Tongue (tissue), 2 donors: Measurements from ENCODE around the gene ATP8B1. TPM values are rescaled to one million over a fixed set of nuclear protein-coding genes. Genes with fewer than 3 reads are reported as not detected.
"Not testable (repeated sequence)": the region's sequence is repeated elsewhere in the genome, so short reads cannot be mapped to it uniquely, and the experiment has no call there.

ENCODE experiments used
- DNase-seq: peaks from one replicate; pipeline ENCODE4 v3.0.0-alpha.2; 2015
- total RNA-seq: library from RNA; depleted of rRNA; stranded (reverse); fragments of >200 nt; gene quantifications from one replicate; pipeline ENCODE4 v1.2.3, GENCODE V29; 2014

The ATP8B1 gene
- total RNA-seq, result 16.6 TPM

DNA sequence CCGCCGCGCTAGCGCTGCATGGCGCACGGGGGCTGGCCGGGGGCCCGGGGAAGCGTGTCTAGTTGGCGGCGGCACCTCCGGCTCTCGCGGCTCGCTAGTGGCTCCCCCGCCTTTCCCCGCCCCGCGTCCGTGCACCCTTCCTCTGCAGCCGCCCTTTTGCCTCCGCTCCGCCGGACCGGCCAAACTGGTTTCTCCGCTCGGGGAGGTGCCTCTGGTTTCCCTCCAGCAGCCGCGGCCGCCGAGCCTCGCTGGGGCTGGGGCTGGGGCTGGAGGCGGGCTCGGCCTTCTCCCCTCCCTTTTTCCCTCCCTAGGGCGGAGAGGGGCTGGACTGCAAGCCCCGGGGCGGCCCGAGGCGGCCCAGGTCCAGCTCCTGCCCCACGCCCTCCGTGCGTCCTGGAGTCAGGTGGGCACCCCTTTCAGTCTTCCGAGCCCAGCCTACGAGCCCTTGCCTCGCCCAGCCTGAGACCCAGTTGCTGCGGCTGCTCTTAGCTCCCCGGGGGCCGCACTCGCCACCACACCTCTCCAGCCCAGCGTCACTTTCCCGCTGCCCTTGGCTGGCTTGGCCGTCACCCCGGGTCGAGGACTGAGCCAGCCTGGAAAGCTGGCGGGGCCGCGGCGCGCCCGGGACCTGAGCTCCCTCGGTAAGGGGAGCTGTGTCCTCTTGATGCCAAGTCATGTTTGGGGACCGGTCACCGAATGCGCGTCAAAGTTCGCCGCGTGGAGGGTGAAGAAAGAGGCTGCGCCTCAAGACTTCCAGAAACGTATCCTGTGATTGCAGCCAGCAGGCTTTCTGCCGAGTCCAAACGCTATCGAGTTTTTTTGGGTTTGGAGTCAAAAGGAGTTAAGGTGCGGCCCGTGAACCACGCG, at the start of gene ATP8B1:
Gene ATP8B1, minus strand, starts transcription at position 213 of the 867 bp plus-strand sequence. CDS start 71,508 bp downstream, outside the sequence.
- DNase-seq, result peak; percentile 71

DNA sequence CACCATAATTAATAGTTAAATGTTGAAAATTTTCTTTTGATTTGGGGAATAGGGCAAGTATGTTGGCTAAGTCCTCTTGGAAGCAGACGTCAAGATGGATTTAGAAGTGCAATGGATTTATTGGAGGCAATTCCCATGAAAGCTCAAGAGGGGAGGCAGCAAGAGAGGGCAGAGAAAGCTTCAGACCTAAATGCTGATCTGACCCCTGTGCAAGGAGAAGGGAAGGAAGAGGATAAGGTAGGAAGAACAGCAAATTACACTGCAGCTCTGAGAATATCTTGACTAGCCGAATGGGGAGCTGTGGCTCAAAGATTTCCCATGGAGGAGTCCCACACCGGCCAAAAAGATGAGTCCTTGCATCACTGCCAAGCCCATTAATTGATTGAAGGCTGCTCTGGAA, 46.9 kb upstream of the ATP8B1 start:
- no peak for DNase-seq

DNA sequence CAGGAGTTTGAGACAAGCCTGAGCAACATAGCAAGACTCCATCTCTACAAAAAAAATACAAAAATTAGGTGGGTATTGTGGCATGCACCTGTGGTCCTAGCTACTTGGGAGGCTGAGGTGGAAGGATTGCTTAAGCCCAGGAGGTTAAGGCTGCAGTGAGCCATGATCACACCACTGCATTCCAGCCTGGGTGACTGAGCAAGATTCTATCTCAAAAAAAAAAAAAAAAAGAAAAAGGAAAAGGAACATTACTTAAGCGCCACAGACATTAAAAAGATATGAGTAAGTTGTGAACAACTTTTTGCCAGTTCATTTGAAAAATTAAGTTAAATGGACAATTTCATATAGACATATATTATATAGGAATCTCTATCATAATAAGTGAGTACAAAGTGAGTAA, 45.3 kb upstream of the ATP8B1 start:
- DNase-seq, result not testable (repeated sequence)

DNA sequence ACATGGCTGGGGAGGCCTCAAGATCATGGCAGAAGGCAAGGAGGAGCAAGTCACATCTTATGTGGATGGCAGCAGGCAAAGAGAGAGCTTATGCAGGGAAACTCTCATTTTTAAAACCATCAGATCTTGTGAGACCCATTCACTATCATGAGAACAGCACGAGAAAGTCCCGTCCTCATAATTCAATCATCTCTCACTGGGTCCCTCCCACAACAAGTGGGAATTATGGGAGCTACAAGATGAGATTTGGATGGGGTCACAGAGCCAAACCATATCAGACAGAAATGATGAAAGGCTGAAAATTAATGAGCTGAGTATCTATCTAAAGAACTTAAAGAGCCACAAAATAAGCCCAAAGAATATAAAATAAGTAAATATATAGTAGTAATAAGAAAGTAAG, 44.3 kb upstream of the ATP8B1 start:
- not testable (repeated sequence) for DNase-seq

DNA sequence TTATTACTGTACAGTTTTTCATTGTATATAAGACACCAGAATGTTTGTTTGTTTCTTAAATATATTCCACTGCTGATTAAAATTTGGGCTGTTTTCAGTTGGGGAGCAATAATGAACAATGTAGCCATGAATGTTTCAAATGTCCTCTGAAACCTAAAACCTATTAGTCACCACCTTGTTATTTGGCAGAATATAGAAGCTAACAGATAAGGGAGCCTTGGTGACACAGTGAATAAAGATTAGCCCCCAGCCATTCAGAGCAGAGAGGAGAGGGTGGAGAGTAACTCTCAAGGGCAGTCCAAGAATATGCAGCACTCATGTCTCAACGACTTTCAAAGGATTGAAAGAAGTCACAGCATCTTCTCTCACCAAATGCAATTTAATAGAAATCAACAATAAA, 43.1 kb upstream of the ATP8B1 start:
- no peak for DNase-seq

DNA sequence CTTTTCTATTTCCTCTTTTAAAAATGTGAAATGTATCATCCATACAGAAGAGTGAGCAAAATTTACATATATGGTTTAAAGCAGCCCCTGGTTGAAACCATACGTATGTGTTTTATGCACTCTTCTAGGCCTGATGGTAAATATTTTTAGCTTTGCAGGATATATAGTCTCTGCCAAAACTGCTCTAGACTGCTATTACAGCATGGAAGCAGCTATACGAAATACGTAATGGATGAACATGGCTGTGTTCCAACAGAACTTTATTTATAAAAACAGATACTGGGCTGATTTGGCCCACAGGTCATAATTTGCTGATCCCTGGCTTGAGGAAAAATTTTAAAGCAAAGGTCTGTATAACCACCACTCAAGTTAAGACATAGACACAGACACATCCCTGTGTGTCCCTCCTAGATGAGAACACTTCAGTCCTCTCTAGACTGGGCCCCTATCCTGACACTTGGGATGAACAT, 42.5 kb upstream of the ATP8B1 start:
- DNase-seq, result no peak

DNA sequence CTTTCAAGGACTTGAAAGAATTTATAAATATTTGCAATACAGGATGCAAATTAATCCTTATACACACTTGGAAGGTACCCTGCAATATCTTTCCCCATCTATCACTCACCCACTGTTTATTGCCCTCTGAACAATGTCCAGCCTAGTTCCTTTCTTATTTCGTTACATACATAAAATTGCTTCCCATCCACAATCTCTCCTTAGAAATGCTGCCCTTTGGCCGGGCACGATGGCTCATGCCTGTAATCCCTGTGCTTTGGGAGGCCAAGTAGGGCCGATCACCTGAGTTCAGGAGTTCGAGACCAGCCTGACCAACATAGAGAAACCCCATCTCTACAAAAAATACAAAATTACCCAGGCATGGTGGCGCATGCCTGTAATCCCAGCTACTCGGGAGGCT, 41.2 kb upstream of the ATP8B1 start:
- DNase-seq, result no peak

DNA sequence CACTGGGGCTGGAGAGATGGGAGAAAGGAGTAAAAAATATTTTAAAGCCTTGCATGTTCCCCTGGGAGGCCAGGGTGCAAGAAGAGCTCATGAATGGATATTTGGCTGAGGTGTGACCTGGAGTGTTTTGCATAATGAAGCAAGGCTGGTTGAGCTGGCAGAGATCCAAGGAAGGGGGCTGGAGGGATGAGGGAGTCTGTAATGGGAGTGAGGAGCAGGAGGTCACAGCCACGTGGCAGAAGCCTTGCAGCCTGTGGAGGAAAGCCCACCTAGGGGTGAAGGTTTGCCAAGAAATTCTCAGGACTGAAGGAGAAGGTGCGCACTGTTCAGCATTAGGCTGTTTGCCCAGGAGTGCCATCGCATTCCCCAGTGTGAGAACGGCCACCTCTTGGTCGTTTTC, 40.3 kb upstream of the ATP8B1 start:
- no peak for DNase-seq

DNA sequence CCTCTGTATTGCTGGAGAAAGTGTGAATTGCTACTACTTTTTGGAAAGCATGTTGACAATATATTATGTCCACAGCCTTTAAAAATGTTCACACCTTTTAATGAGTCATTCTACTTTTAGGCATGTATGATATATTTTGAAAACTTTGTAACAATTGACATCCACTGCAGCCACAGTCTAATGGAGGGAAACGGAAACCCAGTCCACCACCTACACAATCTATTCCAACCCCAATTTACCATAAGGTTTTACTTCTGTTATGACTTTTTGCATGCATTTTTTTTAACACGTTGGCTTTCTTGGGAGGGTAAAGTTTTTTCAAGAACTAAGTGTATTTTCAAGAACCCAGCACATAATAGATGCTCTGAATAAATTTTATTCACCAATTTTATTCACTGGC, 38.5 kb upstream of the ATP8B1 start:
- DNase-seq, result no peak

DNA sequence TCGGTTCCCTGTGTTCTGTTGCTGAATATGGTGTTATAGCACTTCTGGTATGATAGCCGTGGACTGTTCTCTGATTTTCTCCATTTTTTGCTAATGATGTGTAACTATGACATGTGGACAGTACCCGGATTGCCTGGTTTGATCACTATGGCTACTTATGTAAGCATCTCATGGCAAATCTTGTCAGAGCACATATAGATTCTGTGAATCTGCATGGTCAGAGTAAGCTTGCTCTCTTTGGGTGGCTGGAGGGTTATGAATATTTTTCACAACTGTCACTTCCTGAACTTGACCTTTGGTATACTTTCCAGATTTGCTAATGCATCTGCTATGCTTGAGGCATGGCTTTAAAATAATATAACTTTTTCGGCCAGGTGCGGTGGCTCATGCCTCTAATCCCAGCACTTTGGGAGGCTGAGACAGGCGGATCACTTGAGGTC, 36.8 kb upstream of the ATP8B1 start:
- DNase-seq, result no peak

DNA sequence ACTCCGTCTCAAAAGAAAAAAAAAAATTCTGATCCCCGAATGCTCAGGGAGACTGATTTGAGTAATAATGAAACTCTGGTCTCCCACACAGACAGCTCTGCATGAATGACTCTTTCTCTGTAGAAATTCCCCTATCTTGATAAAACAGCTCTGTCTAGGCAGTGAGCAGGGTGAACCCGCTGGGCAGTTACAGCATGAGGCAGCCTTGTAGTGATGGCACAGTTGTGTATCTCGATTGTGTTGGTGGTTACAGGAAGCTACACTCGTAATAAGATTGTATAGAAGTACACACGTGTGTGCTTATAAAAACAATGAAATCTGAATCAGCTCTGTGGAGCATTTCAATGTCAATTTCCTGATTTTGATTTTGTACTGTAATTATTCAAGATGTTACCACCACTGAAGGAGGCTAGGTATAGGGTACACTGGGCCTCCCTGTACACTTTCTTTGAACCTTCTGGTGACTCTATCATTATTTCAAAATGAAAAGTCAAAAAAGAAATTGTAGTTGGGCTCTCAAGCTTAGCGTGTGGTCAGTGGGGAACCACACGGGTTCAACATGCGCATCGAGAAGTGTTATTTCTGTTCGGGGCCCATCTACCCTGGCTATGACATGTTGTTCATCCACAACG, 34.9 kb upstream of the ATP8B1 start:
- no peak for DNase-seq

DNA sequence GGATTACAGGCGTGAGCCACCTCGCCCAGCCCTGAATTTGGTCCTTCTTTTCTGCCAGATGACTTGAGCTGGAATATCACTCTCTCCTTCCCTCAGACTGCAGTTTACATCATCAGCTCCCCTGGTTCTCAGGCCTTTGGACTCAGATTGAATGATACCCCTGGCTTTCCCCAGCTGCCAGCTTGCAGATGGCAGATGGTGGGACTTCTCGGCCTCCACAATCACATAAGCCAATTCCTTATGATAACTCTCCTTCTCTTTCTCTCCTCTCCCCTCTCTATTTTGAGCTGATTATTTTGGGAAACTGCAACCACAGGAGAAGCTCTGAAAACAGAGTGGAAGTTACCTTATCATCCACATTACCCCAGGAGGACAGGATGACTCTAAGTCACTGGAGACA, 33.4 kb upstream of the ATP8B1 start:
- peak; percentile 15 for DNase-seq

DNA sequence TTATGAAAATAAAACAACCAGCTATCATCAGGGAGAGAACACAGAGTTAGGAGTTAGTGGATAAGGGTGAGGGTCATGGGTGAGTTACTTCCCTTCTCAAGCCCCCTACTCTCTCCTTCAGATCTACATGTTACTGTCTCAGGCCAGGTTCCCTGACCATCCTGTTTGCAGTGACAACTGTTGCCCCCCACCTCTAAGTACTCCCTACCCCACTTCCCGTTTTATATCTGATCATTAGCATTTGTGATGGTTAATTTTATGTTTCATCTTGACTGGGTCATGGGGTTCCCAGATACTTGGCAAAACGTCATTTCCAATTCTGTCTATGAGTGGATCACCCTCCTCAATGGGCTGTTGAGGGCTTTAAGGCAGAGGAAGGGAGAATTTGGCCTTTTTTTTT, 32.8 kb upstream of the ATP8B1 start:
- DNase-seq, result no peak

DNA sequence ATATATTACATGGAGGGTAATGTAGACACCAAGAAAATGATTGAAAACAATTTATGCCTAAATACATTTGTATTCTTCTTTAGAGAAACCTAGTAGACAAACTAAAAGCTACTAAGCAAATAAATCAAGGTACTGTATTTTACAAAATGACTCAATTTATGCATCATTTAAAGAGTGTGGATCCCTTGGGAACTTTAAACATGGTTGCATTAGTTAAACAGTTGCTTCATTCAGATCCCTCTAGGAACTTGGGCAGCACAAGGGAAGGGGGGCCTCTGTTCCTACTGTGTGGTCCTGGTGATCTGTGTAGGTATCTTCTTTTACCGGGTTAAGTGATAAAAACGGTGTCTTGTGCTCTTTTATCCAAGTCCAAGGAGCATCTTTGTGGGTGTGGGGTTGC, 31.5 kb upstream of the ATP8B1 start:
- no peak for DNase-seq

DNA sequence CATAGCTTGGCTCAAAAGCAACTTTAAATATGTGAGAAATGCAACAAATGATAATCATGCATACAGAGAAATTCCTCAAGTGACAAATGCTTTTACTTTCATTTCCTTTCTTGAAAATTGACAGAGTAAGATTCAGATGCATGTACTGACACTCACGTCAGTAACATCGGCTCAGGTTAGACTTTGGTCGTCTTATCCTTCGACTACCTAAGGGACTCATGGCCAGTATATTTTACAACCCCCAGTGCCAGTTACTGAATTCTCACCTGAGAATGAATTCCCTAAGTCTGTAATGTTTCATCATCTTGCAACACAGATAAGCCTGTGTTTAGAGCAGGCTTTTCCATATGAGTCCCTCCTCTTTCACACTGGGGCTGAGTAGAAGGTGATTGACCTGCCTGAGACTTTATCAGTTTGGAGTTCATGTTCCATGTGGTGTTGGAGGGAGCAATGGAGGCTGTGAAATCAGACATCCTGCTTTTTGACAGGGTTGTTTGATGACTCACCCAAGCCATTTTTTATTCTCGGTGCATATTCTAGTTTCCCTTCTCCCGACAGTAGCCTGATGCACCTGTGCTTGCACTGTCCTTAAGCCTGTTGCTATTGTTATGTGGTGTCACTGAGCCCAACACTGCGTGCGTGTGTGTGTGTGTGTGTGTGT, 30.5 kb upstream of the ATP8B1 start:
- no peak for DNase-seq

DNA sequence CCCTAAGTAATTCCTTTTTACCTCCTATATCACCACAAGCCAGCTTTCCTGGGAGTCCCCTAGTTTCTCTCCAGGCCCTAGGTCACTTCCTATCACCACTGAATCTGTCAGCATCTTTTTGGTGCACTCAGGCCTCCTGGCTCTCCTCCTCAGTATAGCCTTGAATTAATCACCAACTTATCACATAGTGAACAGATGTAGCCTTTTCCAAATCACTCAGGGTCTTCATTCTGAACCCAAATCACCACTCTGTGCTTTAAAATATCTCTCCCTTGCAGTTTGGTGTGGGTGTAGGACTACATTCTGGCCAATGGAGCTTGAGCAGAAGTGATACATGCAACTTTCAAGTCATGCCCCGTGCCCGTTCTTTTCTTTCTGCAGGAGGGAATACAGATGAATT, 29.6 kb upstream of the ATP8B1 start:
- DNase-seq, result no peak

DNA sequence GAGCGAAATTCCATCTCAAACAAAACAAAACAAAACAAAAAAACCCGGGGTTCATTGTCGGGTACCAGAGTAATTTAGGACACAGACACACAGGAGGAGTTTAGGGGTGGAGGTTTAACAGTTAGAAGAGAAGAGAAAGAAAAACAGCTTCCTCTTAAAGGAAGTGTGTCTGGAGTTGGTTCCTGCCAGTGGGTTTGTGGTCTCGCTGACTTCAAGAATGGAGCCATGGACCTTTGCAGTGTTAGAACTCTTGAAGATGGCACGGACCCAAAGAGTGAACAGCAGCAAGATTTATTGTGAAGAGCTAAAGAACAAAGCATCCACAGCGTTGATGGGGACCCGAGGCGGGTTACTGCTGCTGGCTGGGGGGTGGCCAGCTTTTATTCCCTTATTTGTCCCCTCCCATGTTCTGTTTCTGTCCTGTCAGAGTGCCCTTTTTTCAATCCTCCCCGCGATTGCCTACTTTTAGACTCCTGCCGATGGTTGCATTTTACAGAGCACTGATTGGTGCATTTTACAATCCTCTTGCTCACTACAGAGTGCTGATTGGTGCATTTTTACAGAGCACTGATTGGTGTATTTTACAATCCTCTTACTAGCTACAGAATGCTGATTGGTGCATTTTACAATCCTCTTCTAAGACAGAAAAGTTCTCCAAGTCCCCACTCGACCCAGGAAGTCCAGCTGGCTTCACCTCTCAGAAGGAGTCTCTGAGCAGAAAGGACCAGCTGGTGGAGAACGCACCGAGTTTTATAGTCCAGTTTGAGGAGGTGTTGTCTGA, 28.7 kb upstream of the ATP8B1 start:
- DNase-seq, result no peak

DNA sequence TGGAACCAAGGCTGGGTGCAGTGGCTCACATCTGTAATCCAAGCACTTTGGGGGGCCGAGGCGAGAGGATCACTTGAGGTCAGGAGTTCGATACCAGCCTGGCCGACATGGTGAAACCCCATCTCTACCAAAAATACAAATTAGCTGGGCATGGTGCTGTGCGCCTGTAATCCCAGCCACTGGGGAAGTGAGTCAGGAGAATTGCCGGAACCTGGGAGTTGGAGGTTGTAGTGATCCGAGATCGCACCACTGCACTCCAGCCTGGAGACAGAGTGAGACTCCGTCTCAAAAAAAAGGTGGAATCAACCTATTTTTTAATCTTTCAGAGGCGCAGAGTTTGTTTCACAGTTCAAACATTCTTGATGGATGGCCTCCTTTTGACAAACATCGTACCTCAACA, 24.5 kb upstream of the ATP8B1 start:
- DNase-seq, result no peak

DNA sequence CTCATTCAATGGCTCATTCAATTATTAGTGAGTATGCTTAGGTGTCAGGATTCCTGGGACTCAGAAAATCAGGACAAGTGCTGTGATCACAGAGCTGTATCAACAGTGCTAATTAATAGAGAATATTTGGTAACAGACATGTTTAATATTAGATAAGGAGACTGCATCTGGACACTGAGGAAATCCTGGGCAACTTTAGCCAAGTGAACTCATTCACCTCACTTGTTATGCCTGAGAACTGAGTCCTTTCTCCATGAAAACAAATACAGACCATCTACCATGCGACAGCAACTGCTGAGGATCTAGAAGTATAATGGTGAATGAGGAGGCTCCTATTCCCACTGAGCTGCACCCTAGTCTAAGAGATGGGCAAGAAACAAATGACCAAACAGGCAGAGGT, 23.1 kb upstream of the ATP8B1 start:
- no peak for DNase-seq

DNA sequence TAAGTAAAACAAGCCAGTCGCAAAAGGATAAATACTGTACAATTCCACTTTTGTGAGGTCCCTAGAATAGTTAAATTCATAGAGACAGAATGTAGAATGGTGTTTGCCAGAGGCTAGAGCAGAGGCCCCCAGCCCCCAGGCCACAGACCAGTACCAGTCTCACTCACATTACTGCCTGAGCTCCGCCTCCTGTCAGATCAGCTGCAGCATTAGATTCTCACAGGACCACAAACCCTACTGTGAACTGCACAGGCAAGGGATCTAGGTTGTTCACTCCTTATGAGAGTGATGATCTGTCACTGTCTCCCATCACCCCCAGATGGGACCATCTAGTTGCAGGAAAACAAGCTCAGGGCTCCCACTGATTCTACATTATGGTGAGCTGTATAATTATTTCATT, 17.5 kb upstream of the ATP8B1 start:
- DNase-seq, result not testable (repeated sequence)

DNA sequence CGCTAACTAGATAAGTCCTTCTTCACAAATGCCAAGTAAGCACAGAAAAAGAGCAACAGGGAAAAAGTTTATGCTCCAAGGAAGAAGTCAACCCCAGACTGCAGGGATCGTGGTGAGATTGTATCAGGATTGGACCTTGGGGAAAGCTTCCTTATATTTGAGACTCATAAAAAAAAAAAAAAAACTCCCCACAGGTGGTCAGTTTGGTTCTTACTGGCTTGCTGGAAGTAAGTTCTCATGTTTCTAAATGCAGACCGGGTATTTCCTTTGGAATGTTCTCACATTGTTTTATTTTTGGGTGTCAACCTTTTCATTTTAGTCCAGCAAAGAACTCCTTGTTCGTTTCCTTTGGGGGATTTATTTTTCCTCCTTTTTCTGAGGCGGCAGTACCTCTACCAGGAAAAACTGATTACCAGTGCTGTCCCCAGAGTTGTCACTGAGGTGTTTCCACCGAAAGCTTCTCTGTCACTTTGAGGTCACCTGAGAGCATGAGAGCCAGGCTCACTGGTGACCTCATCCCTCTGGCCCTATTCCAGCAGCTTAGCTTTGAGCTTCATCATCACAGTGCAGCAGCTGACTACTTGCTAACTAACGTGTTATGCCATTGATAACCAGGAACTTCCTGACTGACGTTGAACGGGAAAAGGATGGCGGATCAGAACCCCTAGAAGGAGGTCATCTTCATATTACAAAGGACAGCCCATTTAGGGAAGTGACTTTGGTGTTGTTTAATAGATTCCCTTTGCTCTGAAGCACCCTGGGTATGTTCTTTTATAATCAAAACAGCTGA, 16.8 kb upstream of the ATP8B1 start:
- DNase-seq, result peak; percentile 66

DNA sequence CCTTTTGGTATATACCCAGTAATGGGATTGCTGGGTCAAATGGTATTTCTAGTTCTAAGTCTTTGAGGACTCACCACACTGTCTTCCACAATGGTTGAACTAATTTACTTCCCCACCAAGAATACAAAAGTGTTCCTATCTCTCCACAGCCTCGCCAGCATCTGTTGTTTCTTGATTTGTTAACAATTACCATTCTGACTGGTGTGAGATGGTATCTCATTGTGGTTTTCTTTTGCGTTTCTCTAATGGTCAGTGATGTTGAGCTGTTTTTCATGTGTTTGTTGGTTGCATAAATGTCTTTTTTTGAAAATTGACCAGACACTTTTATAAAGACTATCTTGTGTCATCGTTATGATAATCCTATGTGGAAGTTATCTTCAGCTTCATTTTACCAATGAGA, 16.0 kb upstream of the ATP8B1 start:
- DNase-seq, result no peak
